GM23338 (cell line): Measurements from ENCODE around the gene MCU. TPM values are rescaled to one million over a fixed set of nuclear protein-coding genes. Genes with fewer than 3 reads are reported as not detected.

Experiments used
- ATAC-seq: fragments of 200-7000 bp; cut with Tn5 transposase; 3 replicates; pipeline ENCODE4 v1.9.1; 2020
- DNase-seq: peaks from one replicate; pipeline ENCODE4 v3.0.0-alpha.2; 2015; ENCODE audit warnings: low spot score
- H2AFZ ChIP-seq: fragments of 200-600 bp; sonication (generic); 2 replicates; pipeline ENCODE4 v1.8.0; 2016; ENCODE audit warnings: antibody characterized with exemption, mild to moderate bottlenecking, moderate library complexity
- H3F3A ChIP-seq: fragments of 200-600 bp; sonication (generic); replicated peaks from 2 replicates; pipeline ENCODE4 v1.8.0; 2017; ENCODE audit warnings: antibody characterized with exemption, mixed run types, low read depth
- H3K27ac ChIP-seq: fragments of 200-600 bp; sonication (generic); 2 replicates; pipeline ENCODE4 v1.6.1; 2016; ENCODE audit warnings: low read depth
- H3K27me3 ChIP-seq: fragments of 200-600 bp; sonication (generic); 2 replicates; pipeline ENCODE4 v1.8.0; 2016; ENCODE audit warnings: mild to moderate bottlenecking, mixed run types, moderate library complexity; ENCODE audit not compliant: insufficient read depth
- H3K36me3 ChIP-seq: fragments of 200-600 bp; sonication (generic); 2 replicates; pipeline ENCODE4 v1.8.0; 2016; ENCODE audit warnings: mild to moderate bottlenecking; ENCODE audit not compliant: insufficient read depth
- H3K4me1 ChIP-seq: fragments of 200-600 bp; sonication (generic); 2 replicates; pipeline ENCODE4 v1.8.0; 2016; ENCODE audit warnings: mild to moderate bottlenecking, moderate library complexity; ENCODE audit not compliant: insufficient read depth
- H3K4me2 ChIP-seq: fragments of 200-600 bp; sonication (generic); 2 replicates; pipeline ENCODE4 v1.7.1; 2017; ENCODE audit warnings: mixed run types
- H3K4me3 ChIP-seq: fragments of 200-600 bp; sonication (generic); 2 replicates; pipeline ENCODE4 v1.6.1; 2016; ENCODE audit warnings: mixed run types
- H3K79me2 ChIP-seq: fragments of 200-600 bp; sonication (generic); replicated peaks from 2 replicates; pipeline ENCODE4 v1.8.0; 2017; ENCODE audit warnings: mild to moderate bottlenecking; ENCODE audit not compliant: insufficient read depth
- H3K9me2 ChIP-seq: fragments of 200-600 bp; sonication (generic); 2 replicates; pipeline ENCODE4 v1.8.0; 2017; ENCODE audit not compliant: insufficient read depth
- H4K20me1 ChIP-seq: fragments of 200-600 bp; sonication (generic); replicated peaks from 2 replicates; pipeline ENCODE4 v1.8.0; 2017; ENCODE audit warnings: mild to moderate bottlenecking; ENCODE audit not compliant: insufficient read depth
- H3K27ac Mint-ChIP-seq: 2 replicates; pipeline ENCODE4 v1.8.0; 2020; ENCODE audit warnings: inconsistent platforms, mild to moderate bottlenecking, moderate library complexity, mixed read lengths
- H3K27me3 Mint-ChIP-seq: 3 replicates; pipeline ENCODE4 v1.8.0; 2022; ENCODE audit warnings: low read depth, mild to moderate bottlenecking, moderate library complexity, mixed read lengths, inconsistent platforms; ENCODE audit not compliant: insufficient read depth, poor library complexity
- H3K36me3 Mint-ChIP-seq: 3 replicates; pipeline ENCODE4 v1.8.0; 2021; ENCODE audit warnings: low read depth, mild to moderate bottlenecking, inconsistent platforms, moderate library complexity, mixed read lengths
- H3K4me1 Mint-ChIP-seq: 3 replicates; pipeline ENCODE4 v1.8.0; 2020; ENCODE audit warnings: mild to moderate bottlenecking, inconsistent platforms, mixed read lengths
- H3K4me3 Mint-ChIP-seq: 3 replicates; pipeline ENCODE4 v1.8.0; 2021; ENCODE audit warnings: moderate library complexity, mild to moderate bottlenecking, inconsistent platforms, mixed read lengths
- H3K9me3 Mint-ChIP-seq: 3 replicates; pipeline ENCODE4 v1.8.0; 2020; ENCODE audit warnings: moderate library complexity, mild to moderate bottlenecking, inconsistent platforms, mixed read lengths
- CREB1 ChIP-seq: fragments of 250-450 bp; sonication (Bioruptor Pico); IDR thresholded peaks from 2 replicates; pipeline ENCODE4 v1.5.0; 2020; ENCODE audit warnings: low read depth, mild to moderate bottlenecking, moderate library complexity
- ETS1 ChIP-seq: IDR thresholded peaks from 2 replicates; pipeline ENCODE4 v1.6.1; 2016; ENCODE audit warnings: antibody characterized with exemption
- EZH2 ChIP-seq: fragments of 200-600 bp; sonication (generic); IDR thresholded peaks from one replicate; pipeline ENCODE4 v1.8.0; 2017; ENCODE audit warnings: antibody characterized with exemption, mild to moderate bottlenecking, low read depth; ENCODE audit not compliant: unreplicated experiment
- EZH2phosphoT487 ChIP-seq: fragments of 200-600 bp; sonication (generic); IDR thresholded peaks from one replicate; pipeline ENCODE4 v1.8.1; 2018; ENCODE audit warnings: antibody characterized with exemption; ENCODE audit not compliant: unreplicated experiment
- JUNB ChIP-seq: IDR thresholded peaks from one replicate; pipeline ENCODE4 v1.6.1; 2016; ENCODE audit warnings: antibody characterized with exemption; ENCODE audit not compliant: unreplicated experiment
- NANOG ChIP-seq: IDR thresholded peaks from 2 replicates; pipeline ENCODE4 v1.6.1; 2016; ENCODE audit warnings: antibody characterized with exemption, borderline replicate concordance
- REST ChIP-seq: IDR thresholded peaks from one replicate; pipeline ENCODE4 v1.6.1; 2018; ENCODE audit warnings: antibody characterized with exemption; ENCODE audit not compliant: unreplicated experiment
- STAT1 ChIP-seq: IDR thresholded peaks from one replicate; pipeline ENCODE4 v1.6.1; 2016; ENCODE audit warnings: antibody characterized with exemption; ENCODE audit not compliant: unreplicated experiment
- ZNF114 ChIP-seq: fragments of 250-450 bp; sonication (Bioruptor Pico); IDR thresholded peaks from 2 replicates; pipeline ENCODE4 v1.5.0; 2020; ENCODE audit warnings: mild to moderate bottlenecking, moderate library complexity
- ZNF331 ChIP-seq: fragments of 250-450 bp; sonication (Bioruptor Pico); IDR thresholded peaks from 2 replicates; pipeline ENCODE4 v1.5.0; 2020; ENCODE audit warnings: low read depth, mild to moderate bottlenecking, moderate library complexity
- ZNF462 ChIP-seq: fragments of 250-450 bp; sonication (Bioruptor Pico); IDR thresholded peaks from 2 replicates; pipeline ENCODE4 v1.5.0; 2020; ENCODE audit warnings: mild to moderate bottlenecking, moderate library complexity
- polyA plus RNA-seq: library from polyadenylated mRNA; unstranded; fragments of >200 nt; fragmentation: Nextera tagmentation; extraction: Ambion mirVana; gene quantifications from 2 replicates; pipeline ENCODE4 v1.2.1, GENCODE V29; 2016
- total RNA-seq: library from RNA; depleted of rRNA; stranded (reverse); fragments of >200 nt; shearing (Covaris generic); gene quantifications from 2 replicates; pipeline ENCODE4 v1.2.3, GENCODE V29; 2014

Gene MCU
- total and polyA plus RNA-seq, 2 experiments from 2014 or later = 41.8 to 68.2 TPM

- Histone ChIP-seq H4K20me1 (no peaks in the 10 kb centered on the region), H3K4me1 (peaks cover 27% of the 10 kb centered on the region), H2AFZ (no peak overlapping the region), H3K79me2 (no peaks in the 10 kb centered on the region), H3K36me3 (peaks cover 2% of the 10 kb centered on the region; the same call in 1 of the 2 replicates), H3K27ac (peak overlapping the region; percentile 91), H3K4me3 (peak overlapping the region; percentile 2; the same call in 1 of the 2 replicates), H3K4me2 (peak overlapping the region; percentile 56), H3K27me3 (no peaks in the 10 kb centered on the region), H3F3A (no peaks in the 10 kb centered on the region), H3K9me2 (peaks cover 9% of the 10 kb centered on the region)
- H3K4me3 Mint-ChIP-seq = peak overlapping the region; percentile 59; the same call in 2 of the 3 replicates
- H3K36me3 Mint-ChIP-seq = peaks cover 62% of the 10 kb centered on the region
- peak; percentile 44 for ATAC-seq
- peaks cover 1% of the 10 kb centered on the region for H3K27me3 Mint-ChIP-seq
- peaks cover 50% of the 10 kb centered on the region for H3K4me1 Mint-ChIP-seq
- peak; percentile 31 for DNase-seq
- H3K27ac Mint-ChIP-seq = peak overlapping the region; percentile 85
- H3K9me3 Mint-ChIP-seq = peaks cover 17% of the 10 kb centered on the region
- TF ChIP-seq REST (no peak), STAT1 (no peak), ZNF331 (CRISPR knock-in tag) (no peak), JUNB (no peak), ETS1 (no peak), ZNF114 (CRISPR knock-in tag) (no peak), EZH2phosphoT487 (no peak), NANOG (no peak), CREB1 (CRISPR knock-in tag) (no peak), EZH2 (no peak)
Observed at GRCh38 chr10:72886621-72887020, 194.7 kb downstream of the MCU start.

GRCh38 chr10:72887043-72887442 lies 195.1 kb downstream of the MCU start:
- H2AFZ ChIP-seq = no peak overlapping the region
- peak overlapping the region; percentile 59 for H3K4me3 Mint-ChIP-seq
- H4K20me1 ChIP-seq = no peaks in the 10 kb centered on the region
- no peaks in the 10 kb centered on the region for H3F3A ChIP-seq
- ATAC-seq (peak; percentile 94), DNase-seq (peak; percentile 78)
- H3K4me2 ChIP-seq = peak overlapping the region; percentile 56
- H3K79me2 ChIP-seq = no peaks in the 10 kb centered on the region
- no peaks in the 10 kb centered on the region for H3K27me3 Mint-ChIP-seq
- peaks cover 9% of the 10 kb centered on the region for H3K9me2 ChIP-seq
- peaks cover 13% of the 10 kb centered on the region for H3K9me3 Mint-ChIP-seq
- peak overlapping the region; percentile 91 for H3K27ac ChIP-seq
- H3K36me3 ChIP-seq = no peaks in the 10 kb centered on the region
- H3K4me1 Mint-ChIP-seq = peaks cover 48% of the 10 kb centered on the region
- peak overlapping the region; percentile 2 for H3K4me3 ChIP-seq
- peak overlapping the region; percentile 85 for H3K27ac Mint-ChIP-seq
- H3K36me3 Mint-ChIP-seq = peaks cover 57% of the 10 kb centered on the region
- TF ChIP-seq ZNF462 (CRISPR knock-in tag) (peak; percentile 33; the same call in 1 of the 2 replicates), EZH2 (no peak), NANOG (0 out of 2 replicates have a peak, but pooled peaks have one; percentile 10), CREB1 (CRISPR knock-in tag) (0 out of 2 replicates have a peak, but pooled peaks have one; percentile 26)
- H3K27me3 ChIP-seq = no peaks in the 10 kb centered on the region
- H3K4me1 ChIP-seq = peaks cover 27% of the 10 kb centered on the region
